DND-41 (cell line): ENCODE data around the gene UBA7.

Experiments used
- ATAC-seq: fragments of 200-7000 bp; cut with Tn5 transposase; 3 replicates; pipeline ENCODE4 v1.9.1; 2021; ENCODE audit warnings: low read depth; ENCODE audit not compliant: insufficient read depth
- DNase-seq: peaks from one replicate; pipeline ENCODE4 v3.0.0-alpha.2; 2020
- H2AFZ ChIP-seq: 2 replicates; pipeline ENCODE4 v1.6.0; 2012; ENCODE audit warnings: low read depth, low read length
- H3K27ac ChIP-seq: 2 replicates; pipeline ENCODE4 v1.5.1; 2012; ENCODE audit warnings: low read length, inconsistent platforms
- H3K27me3 ChIP-seq: fragments of 200-600 bp; sonication (generic); 2 replicates; pipeline ENCODE4 v1.6.0; 2012; ENCODE audit warnings: low read length, mild to moderate bottlenecking, inconsistent platforms; ENCODE audit not compliant: insufficient read depth, poor library complexity
- H3K36me3 ChIP-seq: 2 replicates; pipeline ENCODE4 v1.5.1; 2012; ENCODE audit warnings: low read length, inconsistent platforms; ENCODE audit not compliant: insufficient read depth
- H3K4me1 ChIP-seq: 2 replicates; pipeline ENCODE4 v1.5.1; 2012; ENCODE audit warnings: mild to moderate bottlenecking, low read length; ENCODE audit not compliant: insufficient read depth
- H3K4me2 ChIP-seq: 2 replicates; pipeline ENCODE4 v1.6.0; 2012; ENCODE audit warnings: mild to moderate bottlenecking, moderate library complexity, low read length, inconsistent platforms; ENCODE audit not compliant: insufficient read depth
- H3K4me3 ChIP-seq, 2 experiments: fragments of 200-600 bp in 1 of 2; shearing (Covaris generic) in 1 of 2; 2 replicates each; pipeline ENCODE4 v1.5.1; 2012 to 2016; ENCODE audit warnings: inconsistent platforms in 2 of 2, low read length in 2 of 2, mild to moderate bottlenecking in 2 of 2, low read depth in 1 of 2, moderate library complexity in 1 of 2
- H3K79me2 ChIP-seq: 2 replicates; pipeline ENCODE4 v1.6.0; 2012; ENCODE audit warnings: low read length, inconsistent platforms; ENCODE audit not compliant: insufficient read depth
- H3K9ac ChIP-seq: 2 replicates; pipeline ENCODE4 v1.6.0; 2012; ENCODE audit warnings: low read depth, mild to moderate bottlenecking, inconsistent platforms, low read length, moderate library complexity
- H3K9me3 ChIP-seq: 2 replicates; pipeline ENCODE4 v1.5.1; 2012; ENCODE audit warnings: low read length, moderate library complexity, mild to moderate bottlenecking, inconsistent platforms; ENCODE audit not compliant: insufficient read depth, severe bottlenecking
- H4K20me1 ChIP-seq: 2 replicates; pipeline ENCODE4 v1.6.0; 2012; ENCODE audit warnings: low read length; ENCODE audit not compliant: insufficient read depth
- CTCF ChIP-seq: IDR thresholded peaks from 2 replicates; pipeline ENCODE4 v1.5.1; 2012; ENCODE audit warnings: borderline replicate concordance, low read length, moderate library complexity, mild to moderate bottlenecking; ENCODE audit not compliant: poor library complexity, severe bottlenecking; ENCODE audit errors: extremely low read depth
- EZH2 ChIP-seq: IDR thresholded peaks from 3 replicates; pipeline ENCODE4 v1.6.1; 2012; ENCODE audit warnings: borderline replicate concordance, low read depth, mild to moderate bottlenecking, moderate library complexity, low read length, inconsistent platforms; ENCODE audit not compliant: severe bottlenecking

Gene UBA7

GRCh38 chr3:49842843-49843517 lies 29.2 kb upstream of the UBA7 start:
- ATAC-seq (no peak), DNase-seq (no peak)
- no peak overlapping the region for H3K4me3 ChIP-seq
- no peaks in the 10 kb centered on the region for H3K27me3 ChIP-seq
- H3K4me1 ChIP-seq: no peaks in the 10 kb centered on the region
- H3K36me3 ChIP-seq: peaks cover 90% of the 10 kb centered on the region
- TF ChIP-seq EZH2 (no peak), CTCF (no peak)
- H3K4me2 ChIP-seq: no peak overlapping the region
- no peak overlapping the region for H3K27ac ChIP-seq
- no peaks in the 10 kb centered on the region for H3K9me3 ChIP-seq
- H3K9ac ChIP-seq: no peak overlapping the region
- H3K79me2 ChIP-seq: no peaks in the 10 kb centered on the region
- no peaks in the 10 kb centered on the region for H4K20me1 ChIP-seq
- H2AFZ ChIP-seq: no peak overlapping the region

- DNase-seq: no peak
- no peak for TF ChIP-seq CTCF
- no peak for TF ChIP-seq EZH2
- no peak overlapping the region for H3K27ac ChIP-seq
- no peaks in the 10 kb centered on the region for H3K79me2 ChIP-seq
- no peak for ATAC-seq
- H4K20me1 ChIP-seq: no peaks in the 10 kb centered on the region
- no peak overlapping the region for H3K4me3 ChIP-seq
- H2AFZ ChIP-seq: no peak overlapping the region
- H3K9me3 ChIP-seq: no peaks in the 10 kb centered on the region
- H3K36me3 ChIP-seq: peaks cover 88% of the 10 kb centered on the region
- no peaks in the 10 kb centered on the region for H3K4me1 ChIP-seq
- H3K27me3 ChIP-seq: no peaks in the 10 kb centered on the region
- H3K4me2 ChIP-seq: no peak overlapping the region
- no peak overlapping the region for H3K9ac ChIP-seq
These were observed 28.1 kb upstream of the UBA7 start for GRCh38 chr3:49841806-49842205.

DNA sequence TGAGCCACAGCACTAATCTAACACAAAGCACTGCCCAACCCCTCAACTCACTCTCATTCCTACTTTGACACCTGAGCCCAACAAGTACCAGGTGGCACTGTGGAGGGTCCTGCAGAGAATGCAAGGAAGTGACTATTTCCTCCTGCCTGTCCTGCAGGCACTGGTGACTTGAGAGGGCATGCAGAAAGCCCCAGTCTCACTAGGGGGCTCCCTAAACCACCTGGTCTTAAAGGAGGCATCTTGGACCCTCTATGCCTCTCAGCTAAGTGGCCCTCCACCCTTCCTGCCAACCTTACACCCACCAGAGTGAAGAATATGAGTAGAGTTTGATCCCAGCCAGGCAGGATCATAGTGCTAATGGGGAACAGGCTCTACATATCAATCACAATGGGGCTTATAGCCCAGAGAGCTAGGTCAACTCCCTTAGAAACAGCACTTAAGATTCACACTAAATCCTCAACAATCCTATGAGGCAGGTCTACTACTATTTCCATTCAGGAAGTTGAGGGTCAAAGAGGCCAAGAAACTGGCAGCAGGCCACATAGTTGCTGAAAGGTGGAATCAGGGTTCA lies 27.5 kb upstream of the UBA7 start:
- Histone ChIP-seq H3K27me3 (no peaks in the 10 kb centered on the region), H3K9me3 (no peaks in the 10 kb centered on the region), H3K79me2 (no peaks in the 10 kb centered on the region), H3K4me1 (no peaks in the 10 kb centered on the region), H3K27ac (no peak overlapping the region), H3K4me2 (no peak overlapping the region), H3K9ac (no peak overlapping the region), H3K36me3 (peaks cover 88% of the 10 kb centered on the region), H4K20me1 (no peaks in the 10 kb centered on the region), H3K4me3 (no peak overlapping the region), H2AFZ (no peak overlapping the region)
- TF ChIP-seq CTCF: peak; percentile 72
- no peak for TF ChIP-seq EZH2
- ATAC-seq (peak; percentile 66), DNase-seq (peak; percentile 47)
